Measurements from ENCODE around the gene CCDC171.

- no peak for TF ChIP-seq CTCF (IDR thresholded peaks at IDR 0.05)
- TF ChIP-seq POLR2A (IDR thresholded peaks at IDR 0.05): no peak
Measured at GRCh38 chr9:16000811-16001210, 448.0 kb downstream of the CCDC171 start.

Measured in right lobe of liver (tissue), 4 donors.